Measurements from ENCODE around the gene MIB2.
"Not testable (repeated sequence)": the region's sequence is repeated elsewhere in the genome, so short reads cannot be mapped to it uniquely, and the experiment has no call there.

MIB2 gene

DNA sequence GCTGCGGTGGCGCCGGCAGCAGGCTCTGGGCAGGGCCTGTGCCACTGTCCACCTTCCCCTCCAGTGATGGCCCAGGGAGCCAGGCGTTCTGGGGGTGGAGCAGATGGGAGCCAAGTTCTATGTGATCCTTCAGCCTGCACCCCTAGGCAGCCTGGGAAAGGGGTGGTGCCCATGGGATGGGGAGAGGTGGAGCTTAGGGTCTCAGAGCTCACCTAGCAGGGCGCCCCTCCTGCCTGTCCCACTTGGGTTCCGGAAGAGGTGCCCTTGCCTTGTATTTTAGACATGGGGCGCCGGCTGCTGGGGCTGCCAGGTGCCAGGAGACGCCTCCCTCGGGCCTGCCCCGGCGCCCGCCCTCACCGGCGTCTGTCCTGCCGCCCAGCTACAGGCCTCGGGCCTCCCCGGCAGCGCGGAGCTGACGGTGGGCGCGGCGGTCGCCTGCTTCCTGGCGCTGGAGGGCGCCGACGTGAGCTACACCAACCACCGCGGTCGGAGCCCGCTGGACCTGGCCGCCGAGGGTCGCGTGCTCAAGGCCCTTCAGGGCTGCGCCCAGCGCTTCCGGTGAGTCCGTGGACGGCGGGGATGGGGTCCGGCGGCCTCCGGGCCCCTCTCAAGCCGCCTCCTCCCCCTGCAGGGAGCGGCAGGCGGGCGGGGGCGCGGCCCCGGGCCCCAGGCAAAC is 13.6 kb downstream of the MIB2 start:
- DNase-seq = no peak

DNA sequence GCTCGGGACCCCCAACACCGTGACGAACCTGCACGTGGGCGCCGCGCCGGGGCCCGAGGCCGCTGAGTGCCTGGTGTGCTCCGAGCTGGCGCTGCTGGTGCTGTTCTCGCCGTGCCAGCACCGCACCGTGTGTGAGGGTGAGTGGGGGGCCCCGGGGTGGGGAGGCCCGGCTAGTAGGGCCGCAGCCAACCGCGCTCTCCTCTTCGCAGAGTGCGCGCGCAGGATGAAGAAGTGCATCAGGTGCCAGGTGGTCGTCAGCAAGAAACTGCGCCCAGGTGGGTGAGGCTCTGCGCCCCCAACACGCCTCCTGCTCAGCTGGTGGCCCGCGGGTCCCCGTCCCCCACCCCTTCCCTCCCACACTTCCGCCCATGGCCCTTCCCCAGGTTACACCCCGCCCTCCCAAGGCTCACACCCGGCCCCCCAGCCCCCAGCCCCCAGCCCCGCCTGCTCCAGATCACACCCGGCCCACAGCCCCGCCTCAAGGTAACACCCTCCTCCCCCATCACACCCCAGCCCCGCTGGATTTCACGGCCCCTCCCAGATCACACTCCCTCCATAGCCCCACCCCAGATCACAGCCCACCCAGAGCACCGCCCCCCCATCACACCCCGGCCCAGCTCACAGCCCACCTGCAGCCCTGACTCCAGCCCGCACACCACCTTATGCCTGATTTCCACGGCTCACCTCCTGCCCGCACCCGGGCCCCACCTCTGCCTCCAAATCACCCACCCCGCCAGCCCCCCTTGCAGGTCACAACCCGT is 14.3 kb downstream of the MIB2 start:
- DNase-seq = no peak

DNA sequence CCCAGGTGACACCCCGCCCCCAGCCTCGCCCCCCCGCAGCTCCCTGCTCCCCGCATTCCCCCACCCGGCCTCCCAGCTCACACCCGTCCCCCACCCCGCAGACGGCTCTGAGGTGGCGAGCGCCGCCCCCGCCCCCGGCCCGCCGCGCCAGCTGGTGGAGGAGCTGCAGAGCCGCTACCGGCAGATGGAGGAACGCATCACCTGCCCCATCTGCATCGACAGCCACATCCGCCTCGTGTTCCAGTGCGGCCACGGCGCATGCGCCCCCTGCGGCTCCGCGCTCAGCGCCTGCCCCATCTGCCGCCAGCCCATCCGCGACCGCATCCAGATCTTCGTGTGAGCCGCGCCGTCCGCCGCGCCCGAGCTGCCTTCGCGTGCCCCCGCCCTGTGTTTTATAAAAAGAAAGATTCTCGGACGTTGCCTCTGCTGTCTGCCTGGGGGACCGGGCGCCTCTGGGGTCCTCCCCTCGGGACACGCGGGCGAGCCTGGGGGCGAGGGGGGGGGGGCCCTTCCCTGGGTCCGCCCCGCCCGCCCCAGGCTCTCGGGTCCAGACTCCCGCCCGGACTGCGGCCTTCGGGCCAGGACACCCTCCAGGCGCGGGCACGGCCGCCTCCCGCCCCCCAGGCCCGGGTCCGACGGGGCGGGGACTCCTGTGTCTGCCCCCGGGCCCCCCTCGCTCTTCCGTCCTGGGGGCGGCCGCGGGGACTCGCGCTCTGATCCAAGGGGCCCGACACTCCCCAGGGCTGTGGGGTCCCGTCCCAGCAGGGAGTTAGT is 15.1 kb downstream of the MIB2 start:
- no peak for DNase-seq

DNA sequence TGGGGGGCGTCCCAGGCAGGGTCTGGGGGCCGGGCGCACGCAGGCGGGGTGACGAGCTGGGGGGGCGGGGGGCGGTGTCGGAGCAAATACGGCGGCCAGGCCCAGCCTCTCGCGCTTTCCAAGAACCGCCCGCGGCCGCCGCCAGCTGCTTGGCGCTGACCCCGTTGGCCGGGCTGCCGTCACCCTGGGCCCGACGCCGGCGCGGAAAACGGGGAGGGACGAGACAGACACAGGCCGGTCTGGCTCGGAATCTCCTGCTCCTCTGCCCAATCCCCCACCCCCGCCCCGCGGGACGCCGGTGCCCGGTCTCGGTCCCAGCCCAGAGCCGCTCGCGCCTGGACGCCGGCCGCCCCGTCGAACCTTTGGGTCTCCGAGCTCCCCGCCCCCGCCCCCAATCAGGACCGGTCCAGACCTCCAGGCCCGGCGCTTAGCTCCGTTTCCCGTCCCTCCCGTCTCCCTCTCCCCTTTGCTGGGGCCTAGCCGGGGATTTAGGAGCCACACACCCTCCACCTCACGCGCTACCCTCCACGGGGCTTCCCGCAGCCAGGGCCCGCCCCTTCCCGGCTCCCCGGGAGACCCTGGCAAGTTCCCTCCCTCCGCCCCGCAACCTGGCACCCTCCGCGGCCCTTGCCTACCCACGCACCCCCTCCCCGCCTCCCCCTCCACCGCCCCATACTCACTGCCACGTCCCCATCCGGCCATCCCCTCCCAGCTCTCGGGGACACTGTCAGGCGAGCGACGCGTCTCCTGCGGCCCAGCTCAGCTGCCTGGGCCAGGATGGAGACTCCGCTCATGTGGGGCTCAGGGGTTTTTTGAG is 15.9 kb downstream of the MIB2 start:
- no peak for DNase-seq

DNA sequence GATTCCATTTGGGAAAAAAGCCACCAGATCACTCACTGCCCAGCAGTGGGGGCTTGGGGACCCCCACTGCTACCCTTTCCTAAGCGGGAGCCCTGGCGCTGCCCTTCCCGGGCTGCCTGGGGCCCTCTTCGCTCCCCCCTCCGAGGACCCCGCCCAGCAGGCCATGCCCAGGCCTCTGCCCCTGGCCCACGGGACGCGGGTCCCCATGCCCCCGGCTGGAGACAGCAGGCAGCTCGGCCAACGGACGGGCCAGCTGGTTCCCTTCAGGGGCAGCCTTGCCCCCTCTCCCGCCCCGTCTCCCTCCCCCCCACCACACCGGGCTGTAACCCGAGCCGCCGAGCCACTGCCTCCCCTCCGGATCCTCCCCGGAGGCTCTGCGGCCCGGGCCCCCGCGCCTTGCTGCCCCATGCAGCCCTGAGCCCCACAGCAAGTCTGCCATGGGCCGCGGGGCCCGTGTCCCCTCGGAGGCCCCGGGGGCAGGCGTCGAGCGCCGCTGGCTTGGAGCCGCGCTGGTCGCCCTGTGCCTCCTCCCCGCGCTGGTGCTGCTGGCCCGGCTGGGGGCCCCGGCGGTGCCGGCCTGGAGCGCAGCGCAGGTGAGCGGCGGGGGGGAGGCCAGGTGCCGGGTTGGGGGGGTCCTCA is 16.6 kb downstream of the MIB2 start, which contains the start of gene MMP23B:
Gene MMP23B, plus strand, starts transcription at position 392 of the 639 bp plus-strand sequence. Its CDS starts 46 bp downstream, at position 438.
- DNase-seq = no peak

DNA sequence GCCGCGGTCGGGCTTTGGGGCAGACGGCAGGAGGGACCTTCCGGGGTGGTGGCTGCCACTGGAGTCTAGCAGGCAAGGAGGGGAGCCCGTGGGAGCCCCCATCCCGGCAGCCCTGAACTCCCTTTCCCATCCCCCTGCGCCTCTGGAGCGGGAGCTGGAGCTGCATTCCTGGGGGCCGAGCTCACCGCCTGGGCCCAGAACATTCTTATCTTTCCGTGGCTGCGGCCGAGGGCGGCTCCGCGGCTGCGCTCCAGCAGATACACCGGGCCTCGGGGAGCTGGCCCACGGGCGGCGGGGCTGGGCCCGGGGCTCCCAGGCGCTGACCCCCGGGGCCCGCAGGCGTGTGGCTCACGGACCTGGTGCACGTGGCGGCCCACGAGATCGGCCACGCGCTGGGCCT is 18.1 kb downstream of the MIB2 start:
- not testable (repeated sequence) for DNase-seq

DNA sequence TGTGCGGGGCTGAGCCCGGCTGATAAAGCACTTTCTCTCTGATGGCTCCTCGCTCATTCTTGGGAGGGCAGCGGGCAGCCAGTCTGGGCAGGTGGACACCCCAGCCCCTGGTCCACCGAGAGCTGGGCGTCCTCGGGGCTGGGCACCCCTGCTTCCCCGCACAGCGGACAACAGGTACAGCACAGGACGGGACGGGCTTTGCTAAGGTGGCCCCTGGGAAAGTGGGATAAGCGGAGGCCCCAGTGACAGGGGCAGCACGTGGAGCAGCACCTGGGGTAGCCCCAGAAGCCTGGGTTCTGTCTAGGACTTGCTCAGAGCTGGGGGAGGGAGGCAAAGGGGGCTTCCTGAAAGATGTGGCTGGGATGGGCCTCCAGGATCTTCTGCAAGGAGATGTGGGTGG is 19.3 kb downstream of the MIB2 start:
- not testable (repeated sequence) for DNase-seq

DNA sequence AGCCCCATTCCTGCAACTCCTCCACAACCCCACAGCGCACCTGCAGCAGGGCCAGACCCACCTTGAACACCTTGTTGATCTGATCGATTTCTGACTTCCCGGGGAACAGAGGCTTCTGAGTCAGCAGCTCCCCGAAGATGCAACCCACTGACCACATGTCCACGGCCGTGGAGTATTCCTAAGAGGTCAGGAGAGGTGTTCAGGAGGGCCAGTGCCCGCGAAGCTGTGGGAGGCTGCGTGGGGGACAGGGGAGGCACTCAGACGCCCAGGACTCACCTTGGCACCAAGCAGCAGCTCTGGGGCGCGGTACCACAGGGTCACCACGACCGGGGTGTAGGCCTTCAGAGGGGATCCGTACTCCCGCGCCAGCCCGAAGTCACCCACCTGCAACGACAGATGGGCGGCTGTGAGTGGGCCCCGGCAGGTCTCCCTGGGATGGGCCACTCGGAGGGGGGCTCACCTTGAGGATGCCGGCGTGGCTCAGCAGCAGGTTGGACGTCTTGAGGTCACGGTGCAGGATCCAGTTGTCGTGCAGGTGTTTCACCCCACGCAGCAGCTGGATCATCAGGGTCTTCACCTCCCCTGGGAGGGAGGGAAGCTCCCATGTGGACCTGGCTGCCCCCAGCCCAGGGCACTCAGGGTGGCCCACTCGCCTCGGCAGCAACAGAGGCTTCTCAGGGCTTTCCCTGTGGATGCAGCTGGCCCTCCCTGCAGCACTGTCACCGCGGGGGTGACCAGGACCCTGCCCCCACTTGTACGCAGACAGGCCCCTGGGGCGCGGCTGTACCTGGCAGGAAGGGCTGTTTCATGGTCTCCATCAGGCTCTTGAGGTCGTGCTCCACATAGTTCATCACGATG is 21.6 kb downstream of the MIB2 start:
- not testable (repeated sequence) for DNase-seq

DNA sequence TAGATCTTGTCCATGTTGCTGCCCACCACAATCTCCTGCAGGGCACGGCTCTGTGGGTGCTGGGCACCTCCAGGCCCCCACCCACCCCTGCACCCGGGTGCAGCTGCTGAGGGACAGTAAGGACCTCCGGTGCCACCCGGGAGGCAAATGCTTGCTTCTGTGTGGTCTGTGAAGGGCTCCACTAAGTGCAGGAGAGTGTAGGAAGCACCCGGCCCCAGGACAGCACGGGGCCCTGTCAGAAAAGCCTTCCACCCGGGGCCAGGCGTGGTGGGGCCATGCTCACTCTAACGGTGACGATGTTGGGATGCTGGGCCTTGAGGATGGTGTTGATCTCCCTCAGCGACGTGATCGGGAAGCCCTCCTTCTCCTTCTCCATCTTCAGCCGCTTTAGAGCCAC is 22.2 kb downstream of the MIB2 start:
- not testable (repeated sequence) for DNase-seq

DNA sequence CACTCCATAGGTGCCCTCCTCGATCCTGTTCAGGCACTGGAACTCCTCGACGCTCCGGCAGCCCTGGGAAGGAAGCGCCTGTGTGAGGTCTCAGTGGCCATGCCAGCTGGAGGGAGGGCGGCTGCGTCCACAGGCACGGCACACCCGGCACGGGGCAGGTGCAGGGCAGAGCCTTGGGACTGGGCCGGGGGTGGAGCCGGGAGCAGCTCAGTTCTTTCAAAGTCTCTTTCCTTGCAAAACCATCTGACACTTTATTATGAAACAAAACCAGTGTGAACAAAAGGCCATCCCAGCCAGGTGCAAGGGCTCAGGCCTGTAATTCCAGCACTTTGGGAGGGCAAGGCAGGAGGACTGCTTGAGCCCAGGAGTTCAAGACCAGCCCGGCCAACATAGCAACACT is 23.2 kb downstream of the MIB2 start:
- DNase-seq = not testable (repeated sequence)

DNA sequence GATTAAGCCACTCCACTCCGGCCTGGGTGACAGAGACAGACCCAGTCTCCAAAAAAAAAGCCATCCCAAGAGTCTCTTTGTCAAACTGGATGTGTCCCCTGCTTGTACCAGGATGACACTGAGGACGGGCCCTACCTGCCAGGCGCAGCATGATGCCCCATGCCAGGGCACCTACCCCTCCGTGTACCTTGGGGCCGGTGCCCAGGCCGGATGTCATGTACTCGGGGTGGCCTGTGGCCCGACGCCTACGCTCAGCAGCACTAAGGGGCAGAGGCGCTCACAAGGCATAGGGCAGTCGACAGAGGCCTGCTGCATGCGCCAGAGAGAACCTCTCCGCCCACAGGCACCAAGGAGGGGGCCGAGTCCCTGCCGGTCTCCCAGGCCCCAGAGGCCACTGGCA is 24.1 kb downstream of the MIB2 start:
- not testable (repeated sequence) for DNase-seq

DNA sequence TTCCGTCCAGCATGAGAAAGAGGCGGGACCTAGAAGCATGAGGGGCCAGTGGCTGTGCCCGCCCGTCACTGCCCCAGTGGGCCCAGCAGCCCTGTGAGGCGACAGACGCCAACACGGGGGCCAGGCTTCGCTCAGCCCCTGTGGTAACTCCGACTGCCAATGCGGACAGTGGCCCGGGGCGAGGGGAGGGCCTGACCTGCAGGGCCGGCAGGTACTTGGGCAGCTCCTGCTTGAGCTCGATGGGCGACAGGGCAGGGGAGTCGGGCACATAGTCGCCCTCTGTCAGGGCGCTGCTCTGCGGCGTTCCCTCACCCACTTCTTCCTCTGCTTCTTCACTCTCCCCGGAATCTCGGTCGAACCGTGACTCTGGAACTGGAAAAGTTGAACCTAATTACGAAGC is 24.8 kb downstream of the MIB2 start:
- not testable (repeated sequence) for DNase-seq

DNA sequence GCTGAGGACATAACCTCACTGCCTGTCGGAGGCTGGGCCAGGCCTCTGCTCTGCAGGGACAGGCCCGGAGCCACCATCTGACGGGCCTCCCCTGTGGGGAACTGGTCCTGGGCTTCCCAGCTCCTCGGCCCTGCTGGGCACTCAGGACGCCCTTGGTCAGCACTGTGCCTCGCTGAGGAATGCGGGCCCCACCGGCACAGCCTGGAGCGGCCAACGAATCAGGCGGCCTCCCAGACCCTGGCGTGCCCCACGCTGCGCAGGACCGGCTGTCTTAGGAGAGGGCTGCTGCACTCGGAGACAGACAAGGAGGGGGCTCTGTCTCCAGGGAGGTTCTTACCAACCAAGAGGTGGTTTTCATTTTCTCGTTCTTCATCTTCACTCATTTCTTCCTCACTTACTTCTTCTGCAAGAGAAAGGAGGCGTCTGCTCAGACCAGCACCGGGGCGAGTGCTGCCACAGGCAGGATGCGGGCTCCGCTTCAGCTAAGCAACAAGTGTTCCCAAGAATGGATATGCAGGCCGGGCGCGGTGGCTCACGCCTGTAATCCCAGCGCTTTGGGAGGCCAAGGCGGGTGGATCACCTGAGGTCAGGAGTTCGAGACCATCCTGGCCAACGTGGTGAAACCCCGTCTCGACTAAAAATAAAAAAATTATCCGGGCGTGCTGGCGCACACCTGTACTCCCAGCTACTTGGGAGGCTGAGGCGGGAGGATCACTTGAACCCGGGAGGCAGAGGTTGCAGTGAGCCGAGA is 25.6 kb downstream of the MIB2 start:
- not testable (repeated sequence) for DNase-seq

DNA sequence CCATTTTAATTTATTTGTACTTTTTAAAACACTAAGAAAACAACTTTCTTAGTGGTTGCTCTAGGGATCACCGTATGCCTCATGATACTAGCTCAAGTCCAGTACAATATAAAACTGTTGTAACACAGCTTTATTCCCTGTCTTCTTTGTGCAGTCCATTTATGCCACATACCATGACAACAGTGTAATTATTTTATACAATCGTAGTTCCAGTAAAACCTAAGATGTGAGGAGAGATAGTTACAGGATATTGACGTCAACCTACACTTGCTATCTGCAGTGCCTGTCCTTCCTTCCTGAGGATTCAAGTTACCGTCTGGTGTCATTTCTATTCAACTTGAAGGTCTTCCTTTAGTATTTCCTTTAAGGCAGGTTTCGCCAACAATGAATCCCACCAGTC is 31.0 kb downstream of the MIB2 start:
- DNase-seq = not testable (repeated sequence)

DNA sequence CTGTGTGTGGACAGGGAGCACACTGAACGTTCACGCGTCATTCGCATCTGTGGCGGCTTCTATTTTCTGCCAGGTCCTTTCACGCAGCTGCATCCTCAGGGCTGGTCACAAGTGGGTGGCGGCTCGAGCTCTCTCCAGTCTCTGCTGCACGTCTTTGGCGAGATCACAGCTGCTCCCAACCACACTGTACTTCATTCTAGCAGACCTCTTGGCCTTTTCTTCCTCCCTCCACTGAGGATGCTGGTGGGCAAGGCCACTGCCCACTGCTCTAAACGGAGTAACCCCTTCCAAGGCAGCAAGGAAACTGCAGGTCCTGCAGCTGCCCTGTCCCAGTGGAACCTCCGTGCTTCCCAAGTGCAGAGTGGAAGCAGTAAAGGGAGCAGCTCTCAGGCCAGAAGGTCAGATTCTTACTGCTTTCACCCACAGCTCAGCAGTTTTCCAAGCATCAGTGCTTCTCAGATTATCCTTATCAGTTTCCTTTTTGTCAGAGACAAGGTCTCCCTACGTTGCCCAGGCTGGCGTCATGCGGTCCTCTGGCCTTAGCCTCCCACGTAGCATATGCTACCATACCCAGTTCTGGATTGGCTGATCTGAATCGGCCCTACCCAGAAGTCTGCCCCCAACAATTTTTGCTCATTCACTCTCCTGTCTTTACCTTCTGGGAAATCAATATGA is 32.4 kb downstream of the MIB2 start:
- DNase-seq = not testable (repeated sequence)

DNA sequence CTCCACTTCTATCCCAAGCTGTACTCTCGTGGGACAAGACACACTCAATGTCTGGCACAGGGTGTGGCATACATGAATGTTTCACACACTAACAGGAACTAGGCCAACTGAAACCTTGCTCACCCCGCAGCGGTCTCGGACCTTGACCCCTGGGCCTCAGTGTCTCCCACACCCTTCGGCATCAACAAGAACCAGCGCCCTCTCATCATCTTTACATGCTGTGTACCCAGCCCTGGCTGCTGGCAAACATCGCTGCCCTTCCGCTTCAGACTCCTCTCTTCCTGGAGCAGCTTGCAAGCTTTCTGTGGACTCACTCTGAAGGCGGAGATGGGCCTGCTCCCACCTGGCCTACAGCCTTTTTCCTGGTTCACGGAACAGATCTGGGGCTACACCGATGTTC is 33.0 kb downstream of the MIB2 start:
- DNase-seq = not testable (repeated sequence)

DNA sequence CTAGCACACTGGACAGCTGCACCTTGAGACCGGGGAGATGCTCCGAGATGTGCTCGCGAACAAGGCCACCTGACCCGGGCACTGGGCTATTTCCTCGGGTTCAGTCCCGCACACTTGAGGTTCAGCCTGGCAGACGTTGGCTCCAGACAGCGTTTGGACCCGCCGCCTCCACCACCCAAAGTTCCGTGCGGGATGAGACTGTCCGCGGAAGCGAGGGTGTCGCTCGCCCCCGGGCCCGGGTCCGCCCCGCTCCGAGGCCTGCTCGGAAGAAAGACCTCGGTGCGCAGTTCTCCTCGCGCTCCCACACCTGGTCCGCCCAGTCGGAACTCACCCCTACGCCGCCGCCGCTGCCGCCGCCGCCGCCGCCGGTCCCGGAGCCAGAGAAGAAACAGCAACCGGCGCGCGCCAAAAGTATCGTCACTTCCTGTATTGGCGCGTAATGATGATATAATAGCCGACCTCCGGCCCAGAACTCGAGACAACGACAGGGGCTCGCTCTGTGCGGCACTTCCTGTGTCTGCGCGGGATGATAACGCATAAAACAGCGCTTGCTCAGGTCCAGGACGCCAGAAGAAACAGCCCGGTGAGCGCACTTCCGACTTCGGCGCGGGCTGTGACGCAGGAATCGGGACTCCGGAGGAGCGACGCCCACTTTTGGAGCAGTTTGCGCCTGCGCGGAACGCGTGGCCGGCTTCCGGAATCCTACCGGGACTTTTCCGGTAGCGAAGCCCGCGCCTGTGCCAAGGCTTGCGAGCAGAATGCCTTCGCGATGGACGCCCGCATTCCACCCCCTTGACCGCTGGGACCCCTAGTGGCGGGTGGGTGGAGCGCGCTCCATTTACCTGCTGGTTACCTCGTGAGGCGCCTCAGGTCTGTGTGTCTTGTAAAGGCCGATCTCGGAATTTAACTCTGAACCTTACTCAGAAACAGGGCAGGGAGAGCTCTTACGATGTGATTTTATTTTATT is 43.6 kb downstream of the MIB2 start, which contains the start of gene CDK11B:
Gene CDK11B, minus strand, starts transcription at position 422 of the 967 bp plus-strand sequence. CDS start 1,519 bp downstream, outside the sequence.
- DNase-seq = peak; percentile 99

DNA sequence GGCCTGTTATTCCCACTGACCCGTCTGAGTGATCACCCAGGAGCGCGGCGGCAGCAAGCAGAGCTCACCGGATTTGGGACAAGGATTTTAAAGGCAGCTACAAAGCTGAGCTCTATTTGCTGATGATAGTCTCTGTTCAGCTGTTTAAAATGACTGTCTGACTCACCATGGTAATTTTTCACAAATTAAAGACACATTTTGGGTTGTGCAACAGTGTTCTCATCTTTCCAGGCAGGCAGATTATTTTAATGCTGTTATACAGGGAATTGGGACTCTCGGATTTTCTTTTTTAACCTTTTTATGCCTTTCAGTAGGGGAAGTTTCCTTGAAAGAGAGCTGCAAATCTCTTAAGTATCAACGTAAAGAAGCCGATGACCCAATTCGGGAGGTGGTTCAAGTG is 47.1 kb downstream of the MIB2 start:
- DNase-seq = not testable (repeated sequence)

Data from EL (cell line).